HFFc6 (cell line): ENCODE data around the gene RPS6KA4. TPM values are rescaled to one million over a fixed set of nuclear protein-coding genes. Genes with fewer than 3 reads are reported as not detected.

Experiments used
- DNase-seq: peaks from one replicate; pipeline ENCODE4 v3.0.0-alpha.2; 2018
- H3K27ac Mint-ChIP-seq: 2 replicates; pipeline ENCODE4 v1.8.0; 2020; ENCODE audit warnings: mild to moderate bottlenecking, mixed read lengths
- H3K27me3 Mint-ChIP-seq: 2 replicates; pipeline ENCODE4 v1.8.0; 2021; ENCODE audit warnings: mild to moderate bottlenecking, moderate library complexity, mixed read lengths; ENCODE audit not compliant: insufficient read depth
- H3K36me3 Mint-ChIP-seq: 2 replicates; pipeline ENCODE4 v1.8.0; 2021; ENCODE audit warnings: low read depth, mixed read lengths
- H3K4me1 Mint-ChIP-seq: 2 replicates; pipeline ENCODE4 v1.8.0; 2020; ENCODE audit warnings: low read depth, mixed read lengths
- H3K4me3 Mint-ChIP-seq: 2 replicates; pipeline ENCODE4 v1.8.0; 2020; ENCODE audit warnings: mild to moderate bottlenecking, moderate library complexity, mixed read lengths
- H3K9me3 Mint-ChIP-seq: 2 replicates; pipeline ENCODE4 v1.8.0; 2020; ENCODE audit warnings: mild to moderate bottlenecking, mixed read lengths
- CTCF ChIP-seq: fragments of 200-600 bp; sonication (generic); IDR thresholded peaks from 2 replicates; pipeline ENCODE4 v1.5.0; 2021; ENCODE audit warnings: antibody characterized with exemption, mild to moderate bottlenecking
- total RNA-seq, 6 experiments: library from RNA; stranded (reverse); fragmentation: NEBNext Ultra II Directional; extraction: Animal tissue kit (Norgen Biotek cat#: 25700); gene quantifications; 2 replicates in 1 of 6; 3 replicates in 5 of 6; pipeline ENCODE4 v1.2.3, GENCODE V29; 2021

Gene RPS6KA4
- total RNA-seq, 6 experiments from 2014 or later, result 42.9 to 63.4 (median 56.6) TPM

GRCh38 chr11:64327375-64327774 lies 31.6 kb upstream of the RPS6KA4 start:
- Mint-ChIP-seq H3K27ac (no peak overlapping the region), H3K9me3 (no peaks in the 10 kb centered on the region; the same call in 1 of the 2 replicates), H3K4me1 (peaks cover 10% of the 10 kb centered on the region), H3K36me3 (no peaks in the 10 kb centered on the region), H3K4me3 (no peak overlapping the region), H3K27me3 (peaks cover 6% of the 10 kb centered on the region)
- DNase-seq, result no peak
- no peak for TF ChIP-seq CTCF

- Mint-ChIP-seq H3K9me3 (no peaks in the 10 kb centered on the region; the same call in 1 of the 2 replicates), H3K27ac (no peak overlapping the region), H3K4me3 (no peak overlapping the region), H3K27me3 (peaks cover 6% of the 10 kb centered on the region), H3K4me1 (peaks cover 10% of the 10 kb centered on the region), H3K36me3 (no peaks in the 10 kb centered on the region)
- no peak for TF ChIP-seq CTCF
- no peak for DNase-seq
These were observed 31.0 kb upstream of the RPS6KA4 start for GRCh38 chr11:64327993-64328392.

- H3K36me3 Mint-ChIP-seq, result no peaks in the 10 kb centered on the region
- H3K9me3 Mint-ChIP-seq, result no peaks in the 10 kb centered on the region; the same call in 1 of the 2 replicates
- peaks cover 22% of the 10 kb centered on the region for H3K4me1 Mint-ChIP-seq
- H3K4me3 Mint-ChIP-seq, result no peak overlapping the region
- H3K27me3 Mint-ChIP-seq, result peaks cover 6% of the 10 kb centered on the region
- TF ChIP-seq CTCF, result no peak
- H3K27ac Mint-ChIP-seq, result no peak overlapping the region
- no peak for DNase-seq
These were observed 28.1 kb upstream of the RPS6KA4 start for GRCh38 chr11:64330888-64331287.

- peak; percentile 92 for DNase-seq
- TF ChIP-seq CTCF, result peak; percentile 86
- Mint-ChIP-seq H3K4me1 (peaks cover 22% of the 10 kb centered on the region), H3K36me3 (no peaks in the 10 kb centered on the region), H3K27ac (peak overlapping the region; percentile 25), H3K27me3 (peaks cover 6% of the 10 kb centered on the region), H3K9me3 (no peaks in the 10 kb centered on the region; the same call in 1 of the 2 replicates), H3K4me3 (peak overlapping the region; percentile 12)
These were observed 27.2 kb upstream of the RPS6KA4 start for GRCh38 chr11:64331569-64332371.

- no peaks in the 10 kb centered on the region for H3K9me3 Mint-ChIP-seq
- DNase-seq, result no peak
- TF ChIP-seq CTCF, result no peak
- H3K36me3 Mint-ChIP-seq, result no peaks in the 10 kb centered on the region
- H3K27me3 Mint-ChIP-seq, result peaks cover 7% of the 10 kb centered on the region; the same call in 1 of the 2 replicates
- H3K4me1 Mint-ChIP-seq, result peaks cover 22% of the 10 kb centered on the region
- H3K27ac Mint-ChIP-seq, result no peak overlapping the region
- H3K4me3 Mint-ChIP-seq, result no peak overlapping the region
These were observed 25.4 kb upstream of the RPS6KA4 start for GRCh38 chr11:64333556-64333955.
